H9 (cell line): ENCODE results near the gene CCDC177. TPM values are rescaled to one million over a fixed set of nuclear protein-coding genes. Genes with fewer than 3 reads are reported as not detected.

Source experiments
- DNase-seq: peaks from one replicate; pipeline ENCODE4 v3.0.0-alpha.2; 2017
- H2AFZ ChIP-seq: one replicate; pipeline ENCODE4 v1.6.1; 2013; ENCODE audit warnings: mild to moderate bottlenecking, low read length, control low read depth, moderate library complexity
- H2AK5ac ChIP-seq: 2 replicates; pipeline ENCODE4 v1.6.1; 2013; ENCODE audit warnings: low read length, control low read depth, mixed read lengths; ENCODE audit not compliant: insufficient read length
- H2BK120ac ChIP-seq: one replicate; pipeline ENCODE4 v1.6.1; 2013; ENCODE audit warnings: low read depth, mild to moderate bottlenecking, low read length, control low read depth, inconsistent platforms; ENCODE audit not compliant: poor library complexity, severe bottlenecking
- H2BK12ac ChIP-seq: 2 replicates; pipeline ENCODE4 v1.6.1; 2013; ENCODE audit warnings: low read length, control low read depth, mixed read lengths, low read depth; ENCODE audit not compliant: insufficient read length
- H2BK15ac ChIP-seq: 2 replicates; pipeline ENCODE4 v1.6.1; 2013; ENCODE audit warnings: low read depth, low read length, control low read depth
- H2BK20ac ChIP-seq: one replicate; pipeline ENCODE4 v1.6.1; 2013; ENCODE audit warnings: low read depth, mild to moderate bottlenecking, low read length, control low read depth, inconsistent platforms; ENCODE audit not compliant: poor library complexity, severe bottlenecking
- H2BK5ac ChIP-seq: 2 replicates; pipeline ENCODE4 v1.6.1; 2013; ENCODE audit warnings: low read length, control low read depth, mixed read lengths; ENCODE audit not compliant: insufficient read length
- H3K14ac ChIP-seq: 2 replicates; pipeline ENCODE4 v1.6.1; 2013; ENCODE audit warnings: low read length, control low read depth; ENCODE audit not compliant: insufficient read depth
- H3K18ac ChIP-seq: 2 replicates; pipeline ENCODE4 v1.6.1; 2013; ENCODE audit warnings: low read depth, mild to moderate bottlenecking, mixed read lengths, low read length, control low read depth; ENCODE audit not compliant: insufficient read length
- H3K23ac ChIP-seq: 2 replicates; pipeline ENCODE4 v1.6.1; 2013; ENCODE audit warnings: low read length, control low read depth, mixed read lengths, low read depth; ENCODE audit not compliant: insufficient read length
- H3K23me2 ChIP-seq: 2 replicates; pipeline ENCODE4 v1.6.1; 2013; ENCODE audit warnings: low read depth, mild to moderate bottlenecking, mixed read lengths, low read length, control low read depth; ENCODE audit not compliant: insufficient read length, poor library complexity, severe bottlenecking
- H3K27ac ChIP-seq: 2 replicates; pipeline ENCODE4 v1.5.1; 2013; ENCODE audit warnings: low read length, control low read depth, mixed read lengths, low read depth; ENCODE audit not compliant: insufficient read length
- H3K27me3 ChIP-seq: 2 replicates; pipeline ENCODE4 v1.6.1; 2013; ENCODE audit warnings: low read length, control low read depth, inconsistent platforms; ENCODE audit not compliant: insufficient read depth
- H3K4ac ChIP-seq: 2 replicates; pipeline ENCODE4 v1.6.1; 2013; ENCODE audit warnings: low read depth, mild to moderate bottlenecking, control low read depth, inconsistent platforms, low read length, moderate library complexity
- H3K4me1 ChIP-seq: 2 replicates; pipeline ENCODE4 v1.6.1; 2013; ENCODE audit warnings: low read length, control low read depth, inconsistent platforms; ENCODE audit not compliant: insufficient read depth
- H3K4me2 ChIP-seq: 2 replicates; pipeline ENCODE4 v1.6.1; 2013; ENCODE audit warnings: low read length, control low read depth, mixed read lengths; ENCODE audit not compliant: insufficient read length, insufficient read depth
- H3K56ac ChIP-seq: 2 replicates; pipeline ENCODE4 v1.6.1; 2013; ENCODE audit warnings: low read depth, mild to moderate bottlenecking, mixed read lengths, low read length, control low read depth; ENCODE audit not compliant: insufficient read length
- H3K79me1 ChIP-seq: 2 replicates; pipeline ENCODE4 v1.6.1; 2013; ENCODE audit warnings: low read depth, mild to moderate bottlenecking, moderate library complexity, low read length, control low read depth, inconsistent platforms; ENCODE audit not compliant: insufficient read depth, poor library complexity, severe bottlenecking
- H3K79me2 ChIP-seq: 2 replicates; pipeline ENCODE4 v1.6.1; 2013; ENCODE audit warnings: low read length, control low read depth, inconsistent platforms; ENCODE audit not compliant: insufficient read depth
- H3K9ac ChIP-seq: 2 replicates; pipeline ENCODE4 v1.6.1; 2013; ENCODE audit warnings: low read length, control low read depth, mixed read lengths; ENCODE audit not compliant: insufficient read length; ENCODE audit errors: extremely low read depth
- H3K9me3 ChIP-seq: one replicate; pipeline ENCODE4 v1.6.1; 2013; ENCODE audit warnings: low read depth, low read length, inconsistent platforms; ENCODE audit not compliant: control insufficient read depth
- H3T11ph ChIP-seq: one replicate; pipeline ENCODE4 v1.6.1; 2013; ENCODE audit warnings: mild to moderate bottlenecking, low read length, control low read depth, inconsistent platforms
- H4K20me1 ChIP-seq: one replicate; pipeline ENCODE4 v1.6.1; 2013; ENCODE audit not compliant: control insufficient read depth, insufficient read length, insufficient read depth
- H4K5ac ChIP-seq: 2 replicates; pipeline ENCODE4 v1.6.1; 2013; ENCODE audit warnings: low read depth, mild to moderate bottlenecking, mixed read lengths, low read length, control low read depth; ENCODE audit not compliant: insufficient read length
- H4K8ac ChIP-seq: replicated peaks from 2 replicates; pipeline ENCODE4 v1.6.1; 2013; ENCODE audit warnings: low read length, control low read depth, mixed read lengths, low read depth; ENCODE audit not compliant: insufficient read length
- H4K91ac ChIP-seq: 2 replicates; pipeline ENCODE4 v1.6.1; 2013; ENCODE audit warnings: low read depth, mild to moderate bottlenecking, moderate library complexity, mixed read lengths, low read length, control low read depth; ENCODE audit not compliant: insufficient read length
- H3K27ac Mint-ChIP-seq, 3 experiments: 2 replicates in 2 of 3; 3 replicates in 1 of 3; pipeline ENCODE4 v1.8.0; 2020 to 2021; ENCODE audit warnings: mixed read lengths in 3 of 3, mild to moderate bottlenecking in 1 of 3, moderate library complexity in 1 of 3
- H3K27me3 Mint-ChIP-seq: 2 replicates; pipeline ENCODE4 v1.8.0; 2021; ENCODE audit warnings: low read depth, mild to moderate bottlenecking, moderate library complexity, mixed read lengths
- H3K36me3 Mint-ChIP-seq, 3 experiments: 2 replicates in 2 of 3; 3 replicates in 1 of 3; pipeline ENCODE4 v1.8.0; 2020 to 2021; ENCODE audit warnings: low read depth in 3 of 3, mixed read lengths in 3 of 3; ENCODE audit not compliant: insufficient read depth in 1 of 3
- H3K4me1 Mint-ChIP-seq, 2 experiments: 2 replicates each; pipeline ENCODE4 v1.8.0; 2020; ENCODE audit warnings: mixed read lengths in 2 of 2
- H3K4me3 Mint-ChIP-seq, 2 experiments: 2 replicates in 1 of 2; 3 replicates in 1 of 2; pipeline ENCODE4 v1.8.0; 2020 to 2021; ENCODE audit warnings: mild to moderate bottlenecking in 2 of 2, mixed read lengths in 2 of 2, moderate library complexity in 1 of 2
- H3K9me3 Mint-ChIP-seq, 2 experiments: 2 replicates in 1 of 2; 3 replicates in 1 of 2; pipeline ENCODE4 v1.8.0; 2020; ENCODE audit warnings: mild to moderate bottlenecking in 2 of 2, mixed read lengths in 2 of 2, moderate library complexity in 1 of 2
- CTCF ChIP-seq: fragments of 200-600 bp; sonication (generic); conservative IDR thresholded peaks from 3 replicates; pipeline ENCODE4 v1.8.0; 2021; ENCODE audit warnings: antibody characterized with exemption, mild to moderate bottlenecking
- WGBS: extraction: QIAGEN DNeasy Blood & Tissue Kit; methylation state at CpG from one replicate; pipeline ENCODE4 v1.1.7; 2013; ENCODE audit warnings: missing lambda C conversion rate, low lambda C conversion rate, mixed read lengths; ENCODE audit not compliant: insufficient read length; ENCODE audit errors: extremely low coverage; 5-methylcytosine and 5-hydroxymethylcytosine counted together
- total RNA-seq: library from RNA; stranded (reverse); gene quantifications from 2 replicates; pipeline ENCODE4 v1.2.1, GENCODE V29; 2021

The CCDC177 gene
- total RNA-seq, 1 experiment from 2014 or later = 6.1 TPM

GRCh38 chr14:69573831-69574262 is 824 bp downstream of the CCDC177 start:
- no peak overlapping the region for H2BK5ac ChIP-seq
- no peaks in the 10 kb centered on the region for H3K9me3 ChIP-seq
- H2BK20ac ChIP-seq = no peak overlapping the region
- peaks cover 12% of the 10 kb centered on the region; the same call in 1 of the 2 replicates for H3K27me3 ChIP-seq
- H3K9ac ChIP-seq = no peak overlapping the region
- WGBS = no CpG with 5 or more reads among the region's 15 CpGs
- no peaks in the 10 kb centered on the region for H3K4me1 ChIP-seq
- no peak overlapping the region for H2BK15ac ChIP-seq
- H3K56ac ChIP-seq = no peak overlapping the region
- H3K23me2 ChIP-seq = peaks cover 3% of the 10 kb centered on the region
- H2BK120ac ChIP-seq = peak overlapping the region; percentile 7
- H2BK12ac ChIP-seq = no peak overlapping the region
- no peak overlapping the region for H3T11ph ChIP-seq
- no peak overlapping the region for H3K23ac ChIP-seq
- no peak for TF ChIP-seq CTCF
- H3K27ac ChIP-seq = no peak overlapping the region
- H3K79me2 ChIP-seq = no peaks in the 10 kb centered on the region
- H4K8ac ChIP-seq = no peak overlapping the region
- peaks cover 4 to 6% of the 10 kb centered on the region in 2 experiments for H3K4me1 Mint-ChIP-seq
- H3K18ac ChIP-seq = no peak overlapping the region
- H3K36me3 Mint-ChIP-seq = peaks cover 15 to 30% (median 19%) of the 10 kb centered on the region in 3 experiments
- H3K4ac ChIP-seq = no peak overlapping the region
- H2AK5ac ChIP-seq = no peak overlapping the region
- peaks cover 0 to 2% of the 10 kb centered on the region in 2 experiments; a peak in 1 of 5 replicates for H3K9me3 Mint-ChIP-seq
- no peaks in the 10 kb centered on the region for H3K79me1 ChIP-seq
- no peak overlapping the region for H2AFZ ChIP-seq
- H3K27me3 Mint-ChIP-seq = peaks cover 25% of the 10 kb centered on the region
- H3K4me3 Mint-ChIP-seq = peak overlapping the region; percentile 78 to 89
- H4K20me1 ChIP-seq = no peaks in the 10 kb centered on the region
- H3K27ac Mint-ChIP-seq = peak overlapping the region in 2 of 3 experiments; percentile 76 to 91; a peak in 4 of 7 replicates
- H4K91ac ChIP-seq = no peak overlapping the region
- no peak overlapping the region for H3K14ac ChIP-seq
- peak; percentile 53 for DNase-seq
- no peak overlapping the region for H4K5ac ChIP-seq
- H3K4me2 ChIP-seq = peak overlapping the region; percentile 69
